Esophagus mucosa (tissue), 1 donor: Measurements from ENCODE around the gene SFXN5. TPM values are rescaled to one million over a fixed set of nuclear protein-coding genes. Genes with fewer than 3 reads are reported as not detected.
"Not testable (repeated sequence)": the region's sequence is repeated elsewhere in the genome, so short reads cannot be mapped to it uniquely, and the experiment has no call there.

Source experiments
- ATAC-seq: fragments of 200-7000 bp; cut with Tn5 transposase; one replicate; pipeline ENCODE4 v1.9.1; 2020
- total RNA-seq: library from RNA; stranded (reverse); gene quantifications from one replicate; pipeline ENCODE4 v1.2.4, GENCODE V29; 2023
- donor health status: DM: yes; HTN: yes; CAD: no.

SFXN5 gene
- total RNA-seq, 1 donor from 2014 or later = 12.2 TPM

GRCh38 chr2:73078457-73079411 is 7.2 kb upstream of the SFXN5 start:
- ATAC-seq = no peak

GRCh38 chr2:73077424-73077795 is 5.9 kb upstream of the SFXN5 start:
- ATAC-seq = no peak

GRCh38 chr2:73076701-73077423 is 5.3 kb upstream of the SFXN5 start:
- no peak for ATAC-seq

- peak; percentile 36 for ATAC-seq
Observed at GRCh38 chr2:73075477-73076373, 4.2 kb upstream of the SFXN5 start.

GRCh38 chr2:73074110-73075069 is 2.9 kb upstream of the SFXN5 start:
- ATAC-seq = no peak

- no peak for ATAC-seq
Observed at GRCh38 chr2:73072416-73072815, 904 bp upstream of the SFXN5 start.

- no peak for ATAC-seq
Observed at GRCh38 chr2:73072129-73072395, 550 bp upstream of the SFXN5 start.

- peak; percentile 17 for ATAC-seq
Observed at GRCh38 chr2:73070643-73071359, 711 bp downstream of the SFXN5 start.

- ATAC-seq = no peak
Observed at GRCh38 chr2:73069855-73070642, 1.5 kb downstream of the SFXN5 start.

GRCh38 chr2:73069041-73069854 is 2.3 kb downstream of the SFXN5 start:
- ATAC-seq = no peak

GRCh38 chr2:73068147-73068546 is 3.4 kb downstream of the SFXN5 start:
- peak; percentile 76 for ATAC-seq

- ATAC-seq = no peak
Observed at GRCh38 chr2:73067043-73067442, 4.5 kb downstream of the SFXN5 start.

- ATAC-seq = not testable (repeated sequence)
Observed at GRCh38 chr2:73065070-73065469, 6.4 kb downstream of the SFXN5 start.

- ATAC-seq = peak; percentile 54
Observed at GRCh38 chr2:73063909-73064875, 7.3 kb downstream of the SFXN5 start.

GRCh38 chr2:73063472-73063871 is 8.0 kb downstream of the SFXN5 start:
- no peak for ATAC-seq

- no peak for ATAC-seq
Observed at GRCh38 chr2:73059106-73059505, 12.4 kb downstream of the SFXN5 start.

- no peak for ATAC-seq
Observed at GRCh38 chr2:73054980-73055379, 16.5 kb downstream of the SFXN5 start.
